Stomach (tissue), 9 donors: Measurements from ENCODE around the gene TSPAN1. TPM values are rescaled to one million over a fixed set of nuclear protein-coding genes. Genes with fewer than 3 reads are reported as not detected.

Experiments used
- DNase-seq, 2 donors: peaks; one replicate each; pipeline versions ENCODE4 v3.0.0 to v3.0.0-alpha.2; 2013 to 2019
- H3K27ac ChIP-seq, 5 donors: fragments of 200-600 bp in 4 of 5; sonication (generic) in 4 of 5; one replicate each; pipeline ENCODE4 v1.5.1; 2013 to 2019; ENCODE audit warnings: mild to moderate bottlenecking in 1 of 5, moderate library complexity in 1 of 5
- H3K27me3 ChIP-seq, 3 donors: fragments of 200-600 bp; sonication (generic); one replicate each; pipeline ENCODE4 v1.5.1; 2017 to 2019; ENCODE audit warnings: mixed run types in 1 of 3
- H3K36me3 ChIP-seq, 4 donors: fragments of 200-600 bp; sonication (generic); 1 replicate in 3 of 4; 2 replicates in 1 of 4; pipeline ENCODE4 v1.5.1; 2016 to 2019
- H3K4me1 ChIP-seq, 4 donors: fragments of 200-600 bp; sonication (generic); one replicate each; pipeline ENCODE4 v1.5.1; 2016 to 2019
- H3K4me3 ChIP-seq, 4 donors: fragments of 200-600 bp; sonication (generic) in 3 of 4; one replicate each; pipeline ENCODE4 v1.5.1; 2016 to 2019; ENCODE audit warnings: mild to moderate bottlenecking in 1 of 4
- H3K9me3 ChIP-seq, 4 donors: fragments of 200-600 bp; sonication (generic); one replicate each; pipeline ENCODE4 v1.5.1; 2016 to 2019
- CTCF ChIP-seq, 7 experiments: fragments of 450-650 bp in 4 of 7; fragments of 200-600 bp in 3 of 7; sonication (generic) in 3 of 7; IDR thresholded peaks; one replicate each; pipeline ENCODE4 v1.5.1; 2016 to 2019; ENCODE audit warnings: antibody characterized with exemption in 7 of 7, control low read depth in 2 of 7, mild to moderate bottlenecking in 1 of 7
- EP300 ChIP-seq: sonication (generic); formaldehyde crosslinking; IDR thresholded peaks from one replicate; pipeline ENCODE4 v1.6.1; 2017; ENCODE audit warnings: antibody characterized with exemption
- POLR2A ChIP-seq, 4 donors: fragments of 450-650 bp; IDR thresholded peaks; one replicate each; pipeline ENCODE4 v1.6.1; 2016; ENCODE audit warnings: antibody characterized with exemption in 4 of 4, control low read depth in 2 of 4, mild to moderate bottlenecking in 1 of 4, moderate library complexity in 1 of 4
- POLR2AphosphoS5 ChIP-seq, 3 donors: sonication (generic); formaldehyde crosslinking; IDR thresholded peaks; one replicate each; pipeline ENCODE4 v1.6.1; 2016; ENCODE audit warnings: antibody characterized with exemption in 3 of 3
- WGBS, 5 donors: extraction: QIAGEN DNeasy Blood & Tissue Kit in 3 of 5; methylation state at CpG; one replicate each; pipeline versions ENCODE4 v1.1.5 to v1.1.7; 2013 to 2018; 5-methylcytosine and 5-hydroxymethylcytosine counted together
- intact Hi-C: fragments of 100-400 bp; cut with DNase I; formaldehyde crosslinking; loops from one replicate; pipeline ENCODE4 v1.15.1; 2023; ENCODE audit warnings: low total_unique reads
- polyA plus RNA-seq, 3 donors: library from polyadenylated mRNA; stranded (reverse); fragments of 200-250 nt; gene quantifications; one replicate each; pipeline ENCODE4 v1.2.3, GENCODE V29; 2013
- total RNA-seq, 5 donors: library from RNA; depleted of rRNA; stranded (reverse); fragments of >200 nt; gene quantifications; one replicate each; pipeline versions ENCODE4 v1.1.0 to v1.2.3, GENCODE V29; 2014 to 2016
- donor health status: healthy with polysubstance abuse.
- donor health status: Bipolar disorder and iron deficiency.
- donor health status: healthy.

The TSPAN1 gene
- total and polyA plus RNA-seq, 8 donors, result 35.9 to 154 (median 73.0) TPM

GRCh38 chr1:46153732-46154131 is 21.2 kb upstream of the TSPAN1 start:
- no peaks in the 10 kb centered on the region for H3K9me3 ChIP-seq
- no peak overlapping the region for H3K4me3 ChIP-seq
- DNase-seq, result no peak
- H3K4me1 ChIP-seq, result no peaks in the 10 kb centered on the region
- WGBS, 5 donors, result 94 to 97% (median 95%) methylated on average over 1 of the region's 1 CpG
- TF ChIP-seq POLR2AphosphoS5 (IDR thresholded peaks at IDR 0.05), result no peak
- TF ChIP-seq POLR2A (IDR thresholded peaks at IDR 0.05), result no peak
- TF ChIP-seq EP300, result no peak
- TF ChIP-seq CTCF (IDR thresholded peaks at IDR 0.05), result no peak
- H3K36me3 ChIP-seq, result no peaks in the 10 kb centered on the region
- no peaks in the 10 kb centered on the region for H3K27me3 ChIP-seq
- intact Hi-C loops, result no loop called here
- H3K27ac ChIP-seq, result no peak overlapping the region

- H3K9me3 ChIP-seq, result no peaks in the 10 kb centered on the region
- intact Hi-C loops, result no loop called here
- WGBS, 5 donors, result 88 to 100% (median 100%) methylated on average over 1 of the region's 1 CpG
- H3K4me3 ChIP-seq, result no peak overlapping the region
- no peaks in the 10 kb centered on the region for H3K27me3 ChIP-seq
- no peak for TF ChIP-seq POLR2AphosphoS5 (IDR thresholded peaks at IDR 0.05)
- TF ChIP-seq CTCF (IDR thresholded peaks at IDR 0.05), result no peak
- TF ChIP-seq EP300, result no peak
- TF ChIP-seq POLR2A (IDR thresholded peaks at IDR 0.05), result no peak
- no peaks in the 10 kb centered on the region for H3K36me3 ChIP-seq
- H3K27ac ChIP-seq, result no peak overlapping the region
- no peaks in the 10 kb centered on the region for H3K4me1 ChIP-seq
- DNase-seq, result no peak
Observed at GRCh38 chr1:46157916-46158311, 17.0 kb upstream of the TSPAN1 start.

GRCh38 chr1:46158312-46159281 is 16.3 kb upstream of the TSPAN1 start:
- WGBS, 5 donors, result 87 to 92% (median 90%) methylated on average over 13 of the region's 13 CpGs
- Histone ChIP-seq H3K4me3 (no peak overlapping the region), H3K4me1 (no peaks in the 10 kb centered on the region), H3K36me3 (no peaks in the 10 kb centered on the region), H3K9me3 (no peaks in the 10 kb centered on the region), H3K27ac (no peak overlapping the region), H3K27me3 (no peaks in the 10 kb centered on the region)
- no peak for DNase-seq
- TF ChIP-seq EP300 (no peak), POLR2A (IDR thresholded peaks at IDR 0.05) (no peak), POLR2AphosphoS5 (IDR thresholded peaks at IDR 0.05) (no peak), CTCF (IDR thresholded peaks at IDR 0.05) (no peak)
- intact Hi-C loops, result no loop called here

GRCh38 chr1:46159516-46159915 is 15.4 kb upstream of the TSPAN1 start:
- Histone ChIP-seq H3K4me3 (no peak overlapping the region), H3K4me1 (no peaks in the 10 kb centered on the region), H3K27me3 (no peaks in the 10 kb centered on the region), H3K36me3 (no peaks in the 10 kb centered on the region), H3K27ac (no peak overlapping the region), H3K9me3 (no peaks in the 10 kb centered on the region)
- WGBS, 5 donors, result 71 to 77% (median 74%) methylated on average over 3 of the region's 3 CpGs
- intact Hi-C loops, result no loop called here
- no peak for DNase-seq
- TF ChIP-seq CTCF (IDR thresholded peaks at IDR 0.05) (no peak), POLR2A (IDR thresholded peaks at IDR 0.05) (no peak), POLR2AphosphoS5 (IDR thresholded peaks at IDR 0.05) (no peak), EP300 (no peak)
